ENCODE results near the gene ABCC10. TPM values are rescaled to one million over a fixed set of nuclear protein-coding genes. Genes with fewer than 3 reads are reported as not detected.

The ABCC10 gene
- polyA plus RNA-seq, 2 of the 4 experiments (the other 2 are of a cell fraction): 6.8 to 9.3 TPM

- no peak overlapping the region for H3K27ac ChIP-seq
Measured at GRCh38 chr6:43494766-43495165, 67.4 kb downstream of the ABCC10 start.

GRCh38 chr6:43495409-43495941 lies 68.1 kb downstream of the ABCC10 start:
- Histone ChIP-seq H3K9me3 (no peaks in the 10 kb centered on the region), H3K4me3 (no peak overlapping the region), H3K27ac (no peak overlapping the region; a peak in 1 of 6 replicates), H3K4me2 (no peak overlapping the region), H3K4me1 (peaks cover 16% of the 10 kb centered on the region)
- TF ChIP-seq FOXS1 (CRISPR knock-in tag; IDR thresholded peaks at IDR 0.05) (no peak), RAD21 (conservative IDR thresholded peaks at IDR 0.05 in 1 of 2, IDR thresholded peaks at IDR 0.05 in 1 of 2) (peak in 1 of 2 experiments; percentile 15; a peak in 1 of 5 replicates), EP300 (IDR thresholded peaks at IDR 0.05) (no peak)
- DNase-seq (ENCODE audit: low read depth in 1 of 2, low spot score in 1 of 2): no peak
- ChIA-PET CTCF (interaction anchor here (0.9 to 7.1 kb wide), 13 partner anchors 9 to 266 kb away, joined by 3 to 79 read pairs (median 4); partner anchors contain the start of genes DLK2, DNPH1 and LRRC73), POLR2A (no interaction called here)
- WGBS (ENCODE audit: missing lambda C conversion rate): 87% methylated on average over 3 of the region's 4 CpGs
- FAIRE-seq: no peak
- ATAC-seq: peak; percentile 52 to 70; a peak in 4 of 6 replicates

More at GRCh38 chr6:43494766-43495165, 67.4 kb downstream of the ABCC10 start:
- ChIA-PET POLR2A (interaction anchor here (0.7 to 2.1 kb wide), 2 partner anchors 11 to 22 kb away, joined by 4 read pairs; partner anchors contain the start of genes POLR1C and YIPF3), CTCF (interaction anchor here (1.0 to 7.1 kb wide), 7 partner anchors 13 to 257 kb away, joined by 3 to 79 read pairs (median 4); partner anchors contain the start of genes DLK2 and LRRC73)
- ATAC-seq (no peak), DNase-seq (ENCODE audit: low read depth in 1 of 2, low spot score in 1 of 2) (no peak), FAIRE-seq (no peak)
- H3K9me3 ChIP-seq: no peaks in the 10 kb centered on the region
- H3K4me1 ChIP-seq: peaks cover 16% of the 10 kb centered on the region
- H3K4me3 ChIP-seq: no peak overlapping the region
- TF ChIP-seq ELK1 (IDR thresholded peaks at IDR 0.05; ENCODE audit: low read depth, low read length): no peak
- no peak for TF ChIP-seq EHMT2 (IDR thresholded peaks at IDR 0.05; ENCODE audit: low read depth)
- TF ChIP-seq CHD4 (IDR thresholded peaks at IDR 0.05; ENCODE audit: borderline replicate concordance): no peak
- no peak for TF ChIP-seq ATOH8 (CRISPR knock-in tag; IDR thresholded peaks at IDR 0.05; ENCODE audit: low read depth)
- TF ChIP-seq HES2 (IDR thresholded peaks at IDR 0.05): no peak
- no peak for TF ChIP-seq GATA3 (IDR thresholded peaks at IDR 0.05; ENCODE audit: borderline replicate concordance)
- TF ChIP-seq BHLHE40 (IDR thresholded peaks at IDR 0.05; ENCODE audit: low read depth, low read length): no peak
- TF ChIP-seq MAZ (IDR thresholded peaks at IDR 0.05; ENCODE audit: borderline replicate concordance, low read depth, low read length): no peak
- no peak for TF ChIP-seq KDM5A (IDR thresholded peaks at IDR 0.05)
- no peak for TF ChIP-seq HOXB5 (CRISPR knock-in tag; IDR thresholded peaks at IDR 0.05)
- 90% methylated on average over 4 of the region's 4 CpGs for WGBS (ENCODE audit: missing lambda C conversion rate)
- H3K4me2 ChIP-seq: no peak overlapping the region

- no peak for FAIRE-seq
- ATAC-seq: peak; percentile 68 to 77
- WGBS (ENCODE audit: missing lambda C conversion rate): 54% methylated on average over 11 of the region's 18 CpGs
- TF ChIP-seq PHF8 (IDR thresholded peaks at IDR 0.05; ENCODE audit: borderline replicate concordance, low read depth): no peak
- TF ChIP-seq ELK1 (IDR thresholded peaks at IDR 0.05; ENCODE audit: low read depth, low read length): no peak
- TF ChIP-seq MAZ (IDR thresholded peaks at IDR 0.05; ENCODE audit: borderline replicate concordance, low read depth, low read length): peak; percentile 80; the same call in 1 of the 2 replicates
- TF ChIP-seq RAD21 (conservative IDR thresholded peaks at IDR 0.05 in 1 of 2, IDR thresholded peaks at IDR 0.05 in 1 of 2): peak; percentile 53 to 65
- TF ChIP-seq NPAS2 (CRISPR knock-in tag; IDR thresholded peaks at IDR 0.05; ENCODE audit: borderline replicate concordance): no peak
- TF ChIP-seq CBX2 (IDR thresholded peaks at IDR 0.05; ENCODE audit: borderline replicate concordance, low read depth): no peak
- no peak for TF ChIP-seq POLR2AphosphoS2 (conservative IDR thresholded peaks at IDR 0.05; ENCODE audit: low read length)
- TF ChIP-seq ZSCAN20 (CRISPR knock-in tag; IDR thresholded peaks at IDR 0.05): no peak
- peak; percentile 27; the same call in 2 of the 3 replicates for TF ChIP-seq CTCF (IDR thresholded peaks at IDR 0.05)
- no peak overlapping the region for H3K4me3 ChIP-seq
- CTCF ChIA-PET: interaction anchor here (0.9 to 7.1 kb wide), 12 partner anchors 10 to 267 kb away, joined by 3 to 79 read pairs (median 4); partner anchors contain the start of genes DLK2, DNPH1 and LRRC73
- H3K4me1 ChIP-seq: peaks cover 16% of the 10 kb centered on the region
- peak; percentile 22 to 52 for DNase-seq (ENCODE audit: low read depth in 1 of 2, low spot score in 1 of 2)
- no peaks in the 10 kb centered on the region for H3K9me3 ChIP-seq
- POLR2A ChIA-PET: no interaction called here
- peak overlapping the region; percentile 41 for H3K4me2 ChIP-seq
- H3K27ac ChIP-seq: peak overlapping the region; percentile 15 to 75; a peak in 3 of 6 replicates
Measured at GRCh38 chr6:43496370-43497128, 69.2 kb downstream of the ABCC10 start.
